GM19099 (cell line): Measurements from ENCODE around the gene CREB5.

Experiments
- POLR2A ChIP-seq: IDR thresholded peaks from 3 replicates; pipeline ENCODE4 v1.6.1; 2011; ENCODE audit warnings: low read depth; ENCODE audit not compliant: insufficient read length; ENCODE audit errors: extremely low read depth

The CREB5 gene, protein sequence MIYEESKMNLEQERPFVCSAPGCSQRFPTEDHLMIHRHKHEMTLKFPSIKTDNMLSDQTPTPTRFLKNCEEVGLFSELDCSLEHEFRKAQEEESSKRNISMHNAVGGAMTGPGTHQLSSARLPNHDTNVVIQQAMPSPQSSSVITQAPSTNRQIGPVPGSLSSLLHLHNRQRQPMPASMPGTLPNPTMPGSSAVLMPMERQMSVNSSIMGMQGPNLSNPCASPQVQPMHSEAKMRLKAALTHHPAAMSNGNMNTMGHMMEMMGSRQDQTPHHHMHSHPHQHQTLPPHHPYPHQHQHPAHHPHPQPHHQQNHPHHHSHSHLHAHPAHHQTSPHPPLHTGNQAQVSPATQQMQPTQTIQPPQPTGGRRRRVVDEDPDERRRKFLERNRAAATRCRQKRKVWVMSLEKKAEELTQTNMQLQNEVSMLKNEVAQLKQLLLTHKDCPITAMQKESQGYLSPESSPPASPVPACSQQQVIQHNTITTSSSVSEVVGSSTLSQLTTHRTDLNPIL

DNA sequence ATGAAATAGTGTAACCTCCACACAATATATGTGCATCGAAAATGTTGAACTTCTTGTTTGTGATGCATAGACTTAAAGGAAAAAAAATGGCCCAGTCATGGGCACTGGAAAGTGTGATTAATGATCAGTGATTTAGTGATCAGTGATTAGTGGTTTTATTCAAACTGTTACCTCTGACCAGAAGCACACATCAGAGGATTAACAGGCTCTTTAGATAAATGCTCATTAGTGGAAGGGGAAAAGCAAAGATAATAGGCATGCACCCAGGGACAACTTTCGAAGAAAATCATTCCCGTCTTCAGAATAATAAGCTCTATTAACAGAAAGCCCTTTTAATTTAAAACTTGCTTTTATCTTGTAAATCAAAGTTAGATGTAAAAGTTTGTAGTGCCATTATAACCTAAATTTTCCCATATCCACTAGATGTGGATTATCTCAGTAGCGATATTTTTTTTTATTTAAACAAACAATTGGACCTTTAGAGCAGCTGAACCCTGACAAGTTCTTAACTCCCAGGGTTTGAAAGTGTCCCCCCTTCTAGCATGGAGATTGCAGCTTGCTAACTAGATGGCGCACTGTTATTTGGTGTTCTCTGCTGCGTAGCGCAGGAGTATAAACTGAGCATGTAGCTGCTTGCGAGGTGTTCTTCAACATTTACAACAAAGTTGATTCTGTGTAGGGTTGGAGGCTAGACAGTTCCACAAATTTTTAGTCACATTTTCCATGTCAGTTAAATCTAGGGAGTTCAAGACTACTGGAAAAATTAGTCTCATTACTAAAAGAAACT lies at the start of gene CREB5:
Gene CREB5, plus strand, starts transcription at position 643 of the 787 bp plus-strand sequence. CDS start 397 bp downstream, outside the sequence.
- no peak for TF ChIP-seq POLR2A

DNA sequence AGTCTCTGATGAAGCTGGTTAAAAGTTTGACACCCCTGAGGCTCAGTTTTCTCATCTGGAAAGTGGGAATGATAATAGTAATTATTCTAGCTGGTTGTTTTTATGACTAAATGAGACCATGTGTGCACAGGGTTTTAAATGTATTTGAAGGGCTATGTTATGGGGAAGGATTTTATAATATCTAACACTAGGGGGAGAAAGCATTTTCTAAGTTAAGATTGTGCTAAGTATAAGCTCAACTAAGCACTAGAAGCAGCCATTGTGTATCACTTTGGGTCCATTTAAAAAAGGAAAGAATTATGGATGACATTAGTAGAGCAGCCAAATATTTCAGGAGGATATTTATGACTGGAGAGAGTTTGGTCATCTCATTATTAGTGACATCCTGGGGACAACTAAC lies 49.5 kb upstream of the CREB5 start:
- TF ChIP-seq POLR2A, result no peak

DNA sequence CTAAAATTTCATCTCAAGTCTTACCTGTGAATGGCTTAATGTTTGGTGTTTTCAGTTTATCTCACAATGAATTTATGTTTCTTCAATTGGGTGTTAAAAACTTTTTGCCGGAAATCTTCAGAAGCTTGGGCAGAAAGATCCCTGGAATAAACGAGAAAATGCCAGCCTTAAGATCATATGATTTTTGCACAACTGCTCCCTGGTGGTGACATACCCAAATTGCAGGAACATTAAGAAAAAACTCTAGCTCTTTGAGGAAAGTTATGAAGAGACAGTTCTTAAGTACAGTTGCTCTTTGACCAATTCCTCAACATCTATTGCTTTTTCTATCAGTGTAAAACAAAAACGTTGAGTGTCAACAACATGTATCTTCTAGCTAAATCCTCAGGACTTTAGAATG lies 48.2 kb upstream of the CREB5 start:
- no peak for TF ChIP-seq POLR2A

DNA sequence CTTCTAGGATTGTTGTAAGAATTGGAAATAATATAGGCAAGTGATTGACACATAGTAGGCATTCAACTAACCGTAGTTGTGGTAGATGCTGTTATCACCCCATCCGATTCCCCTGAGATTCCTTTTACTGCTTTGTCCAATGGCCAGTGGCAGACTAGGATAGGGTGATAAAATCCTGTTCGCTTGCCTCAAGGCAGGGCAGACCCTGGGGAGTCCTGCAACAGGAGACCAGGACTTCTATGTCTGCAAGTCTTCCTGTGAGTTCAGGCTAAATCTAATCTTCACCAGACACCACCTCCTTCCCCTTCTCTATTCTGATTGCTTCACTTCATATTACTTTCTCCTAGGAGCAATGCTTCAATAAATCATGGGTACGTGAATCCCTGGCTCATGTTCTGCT lies 42.8 kb upstream of the CREB5 start:
- no peak for TF ChIP-seq POLR2A

DNA sequence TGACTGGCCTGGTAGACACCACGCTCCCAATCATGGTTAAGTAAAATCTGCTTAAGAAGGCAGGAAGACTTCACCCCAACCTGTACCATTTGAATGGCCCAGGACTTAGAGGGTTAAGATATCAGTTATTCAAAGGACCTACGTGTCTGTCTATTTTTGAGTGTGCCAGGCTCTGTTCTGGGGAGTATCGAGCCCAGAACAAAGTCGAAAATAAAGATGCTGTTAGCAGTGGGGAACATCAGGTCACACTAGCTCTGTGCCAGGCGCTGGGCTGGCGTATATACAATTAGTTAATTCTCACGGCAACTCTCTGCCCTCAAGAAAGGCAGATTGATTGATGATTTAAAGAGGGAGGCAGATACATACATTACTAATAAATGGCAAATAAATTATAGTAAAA lies 40.5 kb upstream of the CREB5 start:
- TF ChIP-seq POLR2A, result no peak

DNA sequence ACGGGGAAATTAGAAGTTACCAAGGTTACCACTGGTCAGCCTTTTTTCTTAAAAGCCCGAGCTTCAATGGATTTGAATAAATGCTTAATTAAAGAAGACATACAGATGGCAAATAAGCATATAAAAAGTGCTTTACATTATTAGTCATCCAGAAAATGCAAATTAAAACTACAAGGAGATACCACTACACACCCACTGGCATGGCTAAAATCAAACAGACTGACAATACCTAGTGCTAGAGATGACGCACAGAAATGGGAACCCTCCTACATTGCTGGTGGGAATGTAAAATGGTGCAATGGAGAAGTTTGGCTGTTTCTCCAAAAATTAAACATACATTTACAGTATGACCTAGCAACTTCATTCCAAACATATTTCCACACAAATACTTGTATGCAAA lies 38.3 kb upstream of the CREB5 start:
- no peak for TF ChIP-seq POLR2A

DNA sequence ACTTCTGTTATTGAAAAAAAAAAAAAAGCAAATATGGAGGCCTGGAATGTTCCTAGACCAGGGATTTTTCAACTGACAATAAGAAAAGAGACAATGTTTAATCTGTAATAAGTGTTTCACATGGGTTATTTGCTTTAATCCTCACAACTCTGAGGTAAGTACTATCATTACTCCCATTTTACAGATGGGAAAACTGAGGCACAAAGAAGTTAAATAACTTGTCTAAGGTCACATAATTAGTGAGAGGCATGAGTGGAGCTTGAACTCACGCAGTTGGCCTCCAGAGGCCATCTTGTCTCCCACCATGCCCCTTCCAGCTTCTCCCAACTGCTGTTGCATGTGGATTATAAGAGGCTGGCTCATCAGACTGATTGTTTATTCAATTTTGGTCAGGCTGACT lies 36.6 kb upstream of the CREB5 start:
- no peak for TF ChIP-seq POLR2A

DNA sequence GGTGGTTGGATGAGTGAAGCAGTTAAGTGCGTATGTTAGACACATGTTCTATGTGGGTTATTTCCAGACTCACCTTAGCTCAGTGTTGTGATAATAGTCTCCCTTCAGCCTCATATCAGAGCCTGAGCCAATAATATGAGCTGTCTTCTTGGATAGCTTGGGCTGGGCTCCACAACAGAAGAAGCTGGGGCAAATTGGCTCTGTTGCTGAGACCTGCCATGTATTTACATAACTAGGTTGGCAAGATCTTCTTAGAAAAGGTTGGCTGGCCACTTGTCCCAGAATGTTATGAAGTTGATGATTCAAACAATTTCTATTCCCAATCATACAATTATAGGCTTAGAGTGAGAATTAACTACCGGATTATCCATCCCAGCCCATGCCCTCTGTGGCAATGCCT lies 35.7 kb upstream of the CREB5 start:
- TF ChIP-seq POLR2A, result no peak

DNA sequence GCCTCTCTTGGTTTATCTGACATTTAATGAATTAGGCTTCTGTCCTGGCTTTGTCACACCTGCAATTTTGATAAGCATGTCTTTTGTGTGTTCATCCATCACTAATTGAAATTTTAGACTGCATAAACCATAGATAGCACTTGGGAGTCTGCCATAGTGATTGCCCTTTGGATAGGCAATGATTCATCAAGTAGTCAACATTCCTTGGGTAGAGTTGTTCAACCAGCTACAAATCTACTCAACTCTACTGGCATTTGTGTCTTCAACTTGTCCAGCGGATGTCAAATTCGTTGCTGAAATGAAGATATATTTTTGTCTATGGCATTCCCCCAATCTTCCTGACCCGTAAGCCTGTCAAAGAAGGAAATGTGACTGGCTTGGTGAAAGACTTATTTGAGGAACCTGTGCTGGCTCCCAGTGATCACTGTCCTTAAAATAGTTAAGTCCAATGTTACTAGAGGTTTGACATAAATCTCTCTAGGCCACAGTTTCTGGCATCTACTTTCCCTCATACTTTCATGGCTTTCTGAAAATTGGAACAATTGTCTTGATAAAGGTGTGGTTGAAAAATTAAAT lies 33.7 kb upstream of the CREB5 start:
- TF ChIP-seq POLR2A, result no peak

DNA sequence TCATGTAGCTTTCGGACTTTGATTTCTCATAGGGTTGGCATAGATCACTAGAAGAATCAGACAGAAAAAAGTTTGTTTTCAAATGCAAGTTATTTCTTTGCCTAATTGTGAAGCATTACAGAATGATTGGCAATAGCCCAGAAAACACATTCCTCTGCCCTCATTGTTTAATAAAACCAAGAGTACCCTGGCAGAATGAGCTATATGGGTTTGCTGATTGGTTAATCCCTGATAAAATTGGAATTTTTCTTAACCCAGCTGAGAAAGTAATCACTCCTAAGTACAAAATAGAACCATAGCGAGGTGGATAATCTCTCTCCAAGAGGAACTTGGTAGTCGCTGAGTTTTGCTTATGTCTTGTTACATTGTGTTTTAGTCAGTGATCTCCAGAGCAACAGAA lies 30.9 kb upstream of the CREB5 start:
- TF ChIP-seq POLR2A, result no peak

DNA sequence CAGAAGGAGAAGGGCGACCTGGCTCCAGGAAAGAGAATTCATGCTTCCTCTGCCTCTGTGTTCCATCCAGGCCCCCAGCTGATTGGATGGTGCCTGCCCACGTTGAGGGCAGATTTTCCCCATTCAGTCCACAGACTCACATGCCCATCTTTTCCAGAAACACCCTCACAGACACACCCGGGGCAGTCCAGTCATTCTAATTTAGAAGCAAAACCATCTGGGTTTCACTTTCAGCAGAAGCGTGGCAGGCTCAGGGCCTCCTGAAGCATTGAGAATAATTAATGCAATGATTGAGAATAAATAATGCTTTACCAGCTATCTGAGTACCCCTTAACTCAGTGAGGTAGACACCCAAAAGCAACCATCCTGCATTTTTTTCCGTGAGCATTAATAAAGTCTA lies 30.2 kb upstream of the CREB5 start:
- no peak for TF ChIP-seq POLR2A

DNA sequence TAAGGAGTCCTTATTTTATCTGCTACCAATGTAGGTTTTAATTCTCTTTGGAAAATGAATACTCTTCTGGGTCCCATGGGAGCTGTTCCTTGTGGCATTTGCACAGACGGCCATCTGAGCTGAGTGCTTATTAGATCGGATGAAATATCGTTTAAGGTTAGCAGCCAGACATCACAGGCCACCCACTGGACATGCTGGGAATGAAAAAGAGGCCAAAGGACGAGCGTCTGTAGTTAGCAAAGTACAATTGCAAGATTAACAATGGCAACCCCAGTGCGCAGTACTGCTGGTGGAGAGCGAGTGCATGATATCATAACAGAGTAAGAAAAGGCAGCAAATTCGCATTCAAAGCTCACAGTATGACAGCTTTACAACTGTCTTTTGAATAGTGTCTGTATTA lies 28.3 kb upstream of the CREB5 start:
- no peak for TF ChIP-seq POLR2A

DNA sequence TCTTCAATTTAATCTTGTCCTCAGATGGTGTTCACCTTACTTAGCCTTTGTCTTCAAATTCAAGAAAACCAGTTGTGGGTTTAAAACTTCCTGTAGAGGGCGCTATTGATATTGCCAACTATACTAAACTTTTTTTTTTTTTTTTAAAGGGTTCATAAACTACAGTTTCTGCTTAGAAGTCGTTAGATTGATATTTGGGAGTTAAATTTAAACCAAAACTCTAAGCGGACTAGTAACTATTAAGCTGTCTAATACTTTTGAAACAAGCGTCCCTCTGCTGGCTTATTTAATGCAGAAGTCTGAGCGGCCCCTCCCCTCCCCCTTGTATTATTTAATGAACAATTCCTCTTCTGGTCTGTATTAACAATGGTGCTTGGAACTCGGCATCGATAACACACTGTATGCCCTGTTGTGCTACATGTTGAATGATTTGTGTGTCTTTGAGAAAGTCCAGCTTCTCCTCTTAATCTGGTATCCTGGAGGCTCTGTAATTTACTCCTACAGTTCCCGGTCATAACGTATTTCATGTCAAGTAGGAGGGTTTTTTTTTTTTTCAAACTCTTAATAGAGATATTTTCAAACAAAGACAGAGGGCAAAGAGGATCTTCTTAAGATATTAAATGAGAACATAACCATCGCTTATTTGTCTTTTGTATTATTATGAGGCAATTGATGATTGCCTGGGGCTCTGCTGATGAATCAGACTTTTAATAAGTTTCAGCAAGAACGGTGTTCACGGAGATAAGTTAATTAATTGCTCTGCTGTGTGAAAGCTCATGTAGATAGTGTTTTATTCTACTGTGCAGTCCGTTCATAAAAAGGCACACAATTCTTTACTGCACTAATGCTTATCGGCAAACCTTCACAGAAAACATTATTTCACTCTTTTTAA lies 22.6 kb upstream of the CREB5 start:
- TF ChIP-seq POLR2A, result no peak

DNA sequence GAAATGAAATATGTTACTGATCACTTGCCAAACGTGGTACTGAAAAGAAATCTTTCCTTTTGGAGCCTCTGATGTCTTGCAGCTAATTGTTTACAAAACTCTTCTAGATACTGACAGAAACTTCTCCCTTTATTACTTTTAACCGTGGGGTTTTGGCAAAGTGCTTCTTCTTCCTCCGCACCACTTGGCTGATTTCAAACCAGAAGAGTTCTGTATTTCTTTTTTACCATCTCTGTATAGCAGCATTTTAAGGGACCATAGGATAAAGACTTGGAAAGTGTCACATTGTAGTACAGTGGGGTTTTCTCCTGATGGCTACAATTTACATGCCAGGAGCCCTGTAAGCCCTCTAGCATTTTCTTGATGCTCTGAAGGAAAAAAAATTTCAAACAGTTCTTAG lies 21.9 kb upstream of the CREB5 start:
- TF ChIP-seq POLR2A, result no peak

DNA sequence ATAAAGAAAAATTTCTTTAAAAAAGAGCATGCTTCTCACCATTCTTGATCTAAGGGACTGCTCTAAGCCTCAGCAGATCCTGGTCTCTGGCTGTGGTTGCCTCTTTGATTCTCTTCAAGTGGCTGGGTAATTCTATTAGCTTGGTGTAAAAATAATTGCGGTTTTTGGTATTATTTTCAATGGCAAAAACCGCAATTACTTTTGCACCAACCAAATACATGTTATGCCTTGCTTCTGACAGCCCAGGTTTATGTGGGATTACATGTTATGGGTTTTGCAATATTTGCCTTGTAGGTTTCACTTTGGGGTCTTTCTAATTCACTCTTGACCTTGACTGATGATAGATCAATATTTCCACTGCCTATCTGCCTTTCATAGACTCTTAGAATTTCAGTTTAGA lies 20.0 kb upstream of the CREB5 start:
- TF ChIP-seq POLR2A, result no peak
